Endothelial cell of umbilical vein (primary cell): ENCODE results near the gene ZNF827. TPM values are rescaled to one million over a fixed set of nuclear protein-coding genes. Genes with fewer than 3 reads are reported as not detected.

Experiments used
- BruUV-seq: library from RNA; stranded (reverse); fragments of 400-500 nt; replicated peaks from 2 replicates; lab custom pipeline; 2021; lab: Mats Ljungman, UMichigan
- CTCF ChIA-PET: fragments of 300-600, 350-600 bp; sonication (Branson Sonifier 250); formaldehyde crosslinking; loops from one replicate; lab custom pipeline; 2021; ENCODE audit warnings: antibody characterized with exemption, inconsistent platforms; lab: Charles Lee
- POLR2A ChIA-PET: fragments of 300-600, 350-600 bp; sonication (Branson Sonifier 250); formaldehyde crosslinking; loops from one replicate; lab custom pipeline; 2021; ENCODE audit warnings: antibody characterized with exemption, inconsistent platforms; lab: Charles Lee
- DNase-seq: peaks from one replicate; pipeline ENCODE4 v3.0.0-alpha.2; 2011; ENCODE audit warnings: low read depth, low spot score
- FAIRE-seq: peaks from 2 replicates; lab custom pipeline; 2011; peaks lifted over from hg19 to GRCh38; lab: Jason Lieb, UNC
- H2AFZ ChIP-seq: 2 replicates; pipeline ENCODE4 v1.6.0; 2012; ENCODE audit warnings: low read depth, low read length, control low read depth, inconsistent platforms
- H3K27ac ChIP-seq: 2 replicates; pipeline ENCODE4 v1.5.1; 2011; ENCODE audit warnings: low read depth, mild to moderate bottlenecking, control low read depth, low read length, moderate library complexity; ENCODE audit not compliant: insufficient read depth
- H3K27me3 ChIP-seq, 2 experiments: 2 replicates each; pipeline versions ENCODE4 v1.6.0 to v1.6.1; 2011; ENCODE audit warnings: low read length in 2 of 2, mixed read lengths in 1 of 2; ENCODE audit not compliant: control insufficient read depth in 2 of 2, insufficient read depth in 2 of 2
- H3K36me3 ChIP-seq, 2 experiments: 2 replicates in 1 of 2; 3 replicates in 1 of 2; pipeline ENCODE4 v1.5.1; 2011; ENCODE audit warnings: low read length in 2 of 2, mild to moderate bottlenecking in 1 of 2, moderate library complexity in 1 of 2; ENCODE audit not compliant: control insufficient read depth in 2 of 2, insufficient read depth in 2 of 2; ENCODE audit errors: extremely low read depth in 1 of 2
- H3K4me1 ChIP-seq: 3 replicates; pipeline ENCODE4 v1.5.1; 2011; ENCODE audit warnings: mild to moderate bottlenecking, low read length; ENCODE audit not compliant: control insufficient read depth, insufficient read depth; ENCODE audit errors: extremely low read depth
- H3K4me2 ChIP-seq: 2 replicates; pipeline ENCODE4 v1.6.1; 2011; ENCODE audit warnings: low read length, control low read depth, mixed read lengths; ENCODE audit not compliant: insufficient read depth
- H3K4me3 ChIP-seq, 3 experiments: fragments of 200-600 bp in 1 of 3; sonication (generic), shearing (Covaris generic) in 1 of 3; replicated peaks in 1 of 3; 2 replicates each; pipeline ENCODE4 v1.5.1; 2011 to 2016; ENCODE audit warnings: control low read depth in 3 of 3, low read length in 3 of 3, mild to moderate bottlenecking in 2 of 3, inconsistent platforms in 1 of 3, low read depth in 1 of 3, moderate library complexity in 1 of 3; ENCODE audit not compliant: insufficient read depth in 1 of 3
- H3K79me2 ChIP-seq: 2 replicates; pipeline ENCODE4 v1.6.0; 2012; ENCODE audit warnings: low read length, inconsistent platforms; ENCODE audit not compliant: control insufficient read depth, insufficient read depth
- H3K9ac ChIP-seq: replicated peaks from 2 replicates; pipeline ENCODE3; 2011; ENCODE audit warnings: low read length, control low read depth; ENCODE audit not compliant: insufficient read depth; ENCODE audit errors: extremely low read depth
- H3K9me1 ChIP-seq: replicated peaks from 3 replicates; pipeline ENCODE4 v1.6.0; 2011; ENCODE audit warnings: mild to moderate bottlenecking, low read length; ENCODE audit not compliant: control insufficient read depth, insufficient read depth; ENCODE audit errors: extremely low read depth
- H3K9me3 ChIP-seq: replicated peaks from 2 replicates; pipeline ENCODE4 v1.5.1; 2012; ENCODE audit warnings: low read length, inconsistent platforms; ENCODE audit not compliant: control insufficient read depth, insufficient read depth
- H4K20me1 ChIP-seq: replicated peaks from 2 replicates; pipeline ENCODE3; 2011; ENCODE audit warnings: mild to moderate bottlenecking, low read length; ENCODE audit not compliant: control insufficient read depth, insufficient read depth; ENCODE audit errors: extremely low read depth
- EZH2 ChIP-seq: IDR thresholded peaks from 2 replicates; pipeline ENCODE4 v1.6.1; 2012; ENCODE audit warnings: borderline replicate concordance, low read depth, mild to moderate bottlenecking, moderate library complexity, low read length, inconsistent platforms; ENCODE audit not compliant: severe bottlenecking
- FOS ChIP-seq: IDR thresholded peaks from 2 replicates; pipeline ENCODE4 v1.6.1; 2011; ENCODE audit warnings: mild to moderate bottlenecking, low read length, moderate library complexity, borderline replicate concordance; ENCODE audit not compliant: insufficient read depth
- GATA2 ChIP-seq: IDR thresholded peaks from 2 replicates; pipeline ENCODE4 v1.7.0; 2011; ENCODE audit warnings: low read depth, mild to moderate bottlenecking, moderate library complexity, mixed read lengths, low read length; ENCODE audit not compliant: insufficient read length, insufficient read depth
- JUN ChIP-seq: IDR thresholded peaks from 2 replicates; pipeline ENCODE4 v1.6.1; 2011; ENCODE audit warnings: borderline replicate concordance, low read depth; ENCODE audit not compliant: insufficient read length, insufficient read depth
- MYC ChIP-seq: IDR thresholded peaks from one replicate; pipeline ENCODE4 v1.6.1; 2011; ENCODE audit warnings: mild to moderate bottlenecking, low read depth, low read length
- POLR2A ChIP-seq: IDR thresholded peaks from 2 replicates; pipeline ENCODE4 v1.6.1; 2012; ENCODE audit warnings: low read depth, mild to moderate bottlenecking, control low read depth, low read length
- POLR2AphosphoS5 ChIP-seq: IDR thresholded peaks from 2 replicates; pipeline ENCODE4 v1.6.1; 2012; ENCODE audit warnings: low read depth, mild to moderate bottlenecking, control low read depth, low read length, moderate library complexity; ENCODE audit not compliant: insufficient read depth
- dilution Hi-C: fragments of 300-500 bp; cut with MboI; formaldehyde crosslinking; loops from one replicate; pipeline ENCODE4 v1.15.0; 2019; ENCODE audit warnings: low sequenced_read_pairs; ENCODE audit not compliant: extremely low pct_ligation_motif_present
- intact Hi-C: fragments of 100-400 bp; cut with micrococcal nuclease; formaldehyde crosslinking; loops from one replicate; pipeline ENCODE4 v1.10.0; 2022
- polyA plus RNA-seq, 4 experiments: library from polyadenylated mRNA; depleted of rRNA in 3 of 4; stranded (reverse) in 3 of 4; unstranded in 1 of 4; fragments of >200 nt; gene quantifications; 2 replicates each; pipeline versions ENCODE4 v1.2.1 to v1.2.3, GENCODE V29; 2011 to 2012; ENCODE audit warnings: missing spikeins in 1 of 4
- total RNA-seq: library from RNA; stranded (reverse); gene quantifications from 2 replicates; pipeline ENCODE4 v1.2.3, GENCODE V29; 2021
- TF ChIP-seq, protein P1 (sequence below): IDR thresholded peaks from 2 replicates; pipeline ENCODE4 v1.6.1; 2011; ENCODE audit not compliant: insufficient read depth, insufficient read length
- TF ChIP-seq, protein P2 (sequence below), 2 donors: IDR thresholded peaks; 1 replicate in 1 of 2; 2 replicates in 1 of 2; pipeline ENCODE4 v1.5.1; 2011; ENCODE audit warnings: low read length in 2 of 2, mild to moderate bottlenecking in 2 of 2, moderate library complexity in 2 of 2, control low read depth in 1 of 2, inconsistent platforms in 1 of 2, low read depth in 1 of 2; ENCODE audit not compliant: insufficient read depth in 1 of 2; ENCODE audit errors: extremely low read depth in 1 of 2

The ZNF827 gene
- total and polyA plus RNA-seq, 2 donors (not counting 3 experiments of a cell fraction or from before 2014, with no cell fraction given), result 16.9 to 23.7 TPM

DNA sequence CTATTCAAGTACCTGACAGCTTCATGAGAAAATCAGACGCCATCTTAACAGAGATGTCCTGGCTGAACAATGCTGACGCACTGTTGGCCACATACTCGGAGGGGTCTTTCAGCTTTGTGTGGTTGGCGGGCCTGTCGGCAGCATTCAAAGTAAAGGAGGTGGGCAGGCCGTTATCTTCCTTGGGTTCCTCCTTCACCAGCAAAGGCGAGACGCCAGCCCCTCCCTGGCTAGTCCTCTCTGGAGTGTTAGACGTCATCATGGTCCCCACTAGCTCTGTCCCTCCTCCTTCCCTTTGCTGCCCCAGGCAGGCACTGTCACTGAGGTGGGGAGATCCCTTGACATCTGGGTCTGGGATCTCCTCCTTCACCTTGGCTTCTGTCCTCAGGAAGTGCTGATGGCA lies 53.0 kb downstream of the ZNF827 start:
- Histone ChIP-seq H2AFZ (no peak overlapping the region), H3K9me1 (no peaks in the 10 kb centered on the region), H3K4me1 (no peaks in the 10 kb centered on the region), H3K9ac (no peak overlapping the region), H3K36me3 (peaks cover 0 to 6% of the 10 kb centered on the region in 2 experiments), H3K27ac (no peak overlapping the region), H3K4me3 (no peak overlapping the region), H3K27me3 (no peaks in the 10 kb centered on the region), H3K9me3 (no peaks in the 10 kb centered on the region), H4K20me1 (no peaks in the 10 kb centered on the region), H3K79me2 (no peaks in the 10 kb centered on the region), H3K4me2 (no peak overlapping the region)
- no peak for TF ChIP-seq EZH2
- no peak for TF ChIP-seq GATA2
- TF ChIP-seq MYC, result no peak
- TF ChIP-seq FOS, result no peak
- ChIA-PET POLR2A (no interaction called here), CTCF (interaction anchor here (1.6 kb wide), 1 partner anchor 11 kb away, joined by 3 read pairs; no protein-coding TSS in a partner anchor)
- no TSS peak for BruUV-seq
- FAIRE-seq, result no peak
- intact Hi-C loops (loop anchor here (5.0 kb wide), 1 partner anchor 268 kb away; the partner anchor contains the start of gene MMAA), dilution Hi-C loops (no loop called here)
- DNase-seq, result no peak

DNA sequence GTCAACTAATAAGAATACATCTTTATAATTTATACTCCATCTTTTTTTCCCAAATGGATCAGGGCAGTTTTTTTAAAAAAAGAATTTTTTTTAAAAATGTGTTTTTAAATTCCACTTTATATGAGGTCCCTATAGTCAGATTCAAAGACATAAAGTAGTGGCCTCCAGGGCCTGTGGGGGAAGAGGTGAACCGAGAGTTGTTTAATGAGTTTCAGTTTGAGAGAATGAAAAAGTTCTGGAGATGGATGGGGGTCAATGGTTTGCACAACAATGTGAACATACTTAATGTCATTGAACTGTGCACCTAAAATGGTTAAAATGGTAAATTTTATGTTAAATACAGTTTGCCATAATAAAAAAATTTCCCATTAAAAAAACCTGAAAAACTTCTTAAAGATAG lies 53.8 kb downstream of the ZNF827 start:
- H3K4me3 ChIP-seq, result no peak overlapping the region
- H3K9me1 ChIP-seq, result no peaks in the 10 kb centered on the region
- no peak for TF ChIP-seq JUN
- no peak for TF ChIP-seq POLR2AphosphoS5
- TF ChIP-seq, protein P1, sequence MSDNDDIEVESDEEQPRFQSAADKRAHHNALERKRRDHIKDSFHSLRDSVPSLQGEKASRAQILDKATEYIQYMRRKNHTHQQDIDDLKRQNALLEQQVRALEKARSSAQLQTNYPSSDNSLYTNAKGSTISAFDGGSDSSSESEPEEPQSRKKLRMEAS, result no peak
- TF ChIP-seq POLR2A, result no peak
- TF ChIP-seq MYC, result no peak
- no peak for TF ChIP-seq EZH2
- TF ChIP-seq GATA2, result no peak
- TF ChIP-seq FOS, result no peak
- TF ChIP-seq, protein P2, sequence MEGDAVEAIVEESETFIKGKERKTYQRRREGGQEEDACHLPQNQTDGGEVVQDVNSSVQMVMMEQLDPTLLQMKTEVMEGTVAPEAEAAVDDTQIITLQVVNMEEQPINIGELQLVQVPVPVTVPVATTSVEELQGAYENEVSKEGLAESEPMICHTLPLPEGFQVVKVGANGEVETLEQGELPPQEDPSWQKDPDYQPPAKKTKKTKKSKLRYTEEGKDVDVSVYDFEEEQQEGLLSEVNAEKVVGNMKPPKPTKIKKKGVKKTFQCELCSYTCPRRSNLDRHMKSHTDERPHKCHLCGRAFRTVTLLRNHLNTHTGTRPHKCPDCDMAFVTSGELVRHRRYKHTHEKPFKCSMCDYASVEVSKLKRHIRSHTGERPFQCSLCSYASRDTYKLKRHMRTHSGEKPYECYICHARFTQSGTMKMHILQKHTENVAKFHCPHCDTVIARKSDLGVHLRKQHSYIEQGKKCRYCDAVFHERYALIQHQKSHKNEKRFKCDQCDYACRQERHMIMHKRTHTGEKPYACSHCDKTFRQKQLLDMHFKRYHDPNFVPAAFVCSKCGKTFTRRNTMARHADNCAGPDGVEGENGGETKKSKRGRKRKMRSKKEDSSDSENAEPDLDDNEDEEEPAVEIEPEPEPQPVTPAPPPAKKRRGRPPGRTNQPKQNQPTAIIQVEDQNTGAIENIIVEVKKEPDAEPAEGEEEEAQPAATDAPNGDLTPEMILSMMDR (IDR thresholded peaks at IDR 0.05; ENCODE audit: extremely low read depth in 1 of 2, insufficient read depth in 1 of 2, low read depth in 1 of 2, low read length in 2 of 2), result no peak
- CTCF ChIA-PET, result no interaction called here
- no peaks in the 10 kb centered on the region for H3K27me3 ChIP-seq
- no TSS peak for BruUV-seq
- dilution Hi-C loops (no loop called here), intact Hi-C loops (loop anchor here (5.0 kb wide), 1 partner anchor 267 kb away; the partner anchor contains the start of gene MMAA)
- H2AFZ ChIP-seq, result no peak overlapping the region
- POLR2A ChIA-PET, result no interaction called here
- no peak overlapping the region for H3K4me2 ChIP-seq
- H4K20me1 ChIP-seq, result no peaks in the 10 kb centered on the region
- H3K9me3 ChIP-seq, result no peaks in the 10 kb centered on the region
- H3K4me1 ChIP-seq, result peaks cover under 1% of the 10 kb centered on the region
- no peaks in the 10 kb centered on the region for H3K79me2 ChIP-seq
- no peak overlapping the region for H3K27ac ChIP-seq
- H3K36me3 ChIP-seq, result peaks cover 0 to 6% of the 10 kb centered on the region in 2 experiments
- DNase-seq, result no peak
- no peak overlapping the region for H3K9ac ChIP-seq
- no peak for FAIRE-seq
